Amniotic epithelial cell (primary cell): ENCODE results near the gene CNFN.

Source experiments
- DNase-seq: peaks from one replicate; pipeline ENCODE4 v3.0.0-alpha.2; 2010; ENCODE audit warnings: low read depth

Gene CNFN

DNA sequence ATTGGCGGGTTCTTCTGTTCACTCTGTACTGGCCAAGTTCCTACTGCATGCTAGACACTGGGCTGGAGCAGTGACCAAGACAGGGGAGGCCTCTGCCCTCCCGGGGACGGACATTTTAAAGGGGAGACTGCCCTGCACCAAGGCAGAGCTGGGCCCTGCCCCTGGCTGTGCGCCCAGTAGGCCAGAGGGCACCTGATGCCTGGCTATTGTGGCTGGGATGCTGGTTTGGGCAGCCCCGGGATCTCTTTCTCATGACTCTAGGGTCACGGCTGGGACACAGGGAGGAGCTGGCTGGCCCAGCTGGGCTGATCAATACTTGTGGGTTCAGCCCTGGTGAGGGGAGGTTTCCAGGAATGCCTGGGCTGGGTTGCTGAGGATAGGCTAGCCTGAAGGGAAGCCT, 19.4 kb upstream of the CNFN start:
- no peak for DNase-seq

DNA sequence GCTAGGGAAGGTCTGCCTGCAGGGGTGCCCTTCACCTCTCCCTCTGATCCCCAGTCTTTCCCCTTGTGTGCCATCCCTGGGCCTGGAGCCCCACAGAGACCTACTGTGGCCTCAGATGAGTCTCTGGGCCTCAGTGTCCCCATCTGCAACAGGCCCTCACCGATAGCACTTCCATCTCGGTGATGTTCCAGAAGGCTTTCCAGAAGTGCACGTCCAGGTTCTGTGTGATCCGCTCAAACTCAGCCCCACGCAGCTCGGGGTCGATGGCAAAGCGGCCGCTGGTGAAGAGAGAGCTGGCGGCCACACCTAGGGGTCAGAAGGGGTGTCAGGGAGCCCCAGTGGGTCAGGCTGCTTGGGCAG, 17.7 kb upstream of the CNFN start:
- DNase-seq, result no peak

DNA sequence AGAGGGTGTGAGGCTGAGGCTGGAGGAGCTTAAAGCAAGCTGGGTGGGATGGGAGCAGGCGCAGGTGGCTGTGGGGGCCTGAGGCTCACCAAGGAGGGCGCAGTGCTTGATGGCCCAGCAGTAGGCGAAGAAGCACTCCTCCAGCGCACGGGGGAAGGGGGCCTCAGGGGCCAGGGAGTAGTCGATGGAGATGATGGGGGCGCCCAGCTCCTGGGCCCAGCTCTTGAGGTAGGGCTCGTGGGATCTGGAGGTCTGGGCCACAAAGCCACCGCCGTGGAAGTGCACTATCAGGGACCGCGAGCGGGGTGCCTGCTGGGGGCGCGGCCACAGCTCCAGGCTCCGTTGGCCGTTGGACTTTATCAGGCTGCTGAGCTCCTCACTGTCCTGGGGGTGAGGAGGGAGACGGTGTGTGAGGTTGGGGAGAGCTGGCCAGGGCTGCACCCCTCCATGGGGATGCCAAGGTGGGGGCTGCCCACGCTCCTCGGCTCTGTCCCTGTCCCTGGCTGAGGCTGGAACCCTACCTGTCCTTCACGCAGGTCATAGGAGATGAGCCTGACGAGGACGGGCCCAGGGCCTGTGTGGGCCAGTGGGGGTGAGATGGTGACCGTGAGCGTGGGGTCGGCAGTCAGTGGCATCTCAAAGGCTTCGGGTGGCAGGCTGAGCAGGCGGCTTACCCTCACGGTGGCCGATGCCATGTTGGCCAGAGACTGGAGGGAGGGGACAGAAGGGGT, 17.2 kb upstream of the CNFN start:
- DNase-seq, result no peak

DNA sequence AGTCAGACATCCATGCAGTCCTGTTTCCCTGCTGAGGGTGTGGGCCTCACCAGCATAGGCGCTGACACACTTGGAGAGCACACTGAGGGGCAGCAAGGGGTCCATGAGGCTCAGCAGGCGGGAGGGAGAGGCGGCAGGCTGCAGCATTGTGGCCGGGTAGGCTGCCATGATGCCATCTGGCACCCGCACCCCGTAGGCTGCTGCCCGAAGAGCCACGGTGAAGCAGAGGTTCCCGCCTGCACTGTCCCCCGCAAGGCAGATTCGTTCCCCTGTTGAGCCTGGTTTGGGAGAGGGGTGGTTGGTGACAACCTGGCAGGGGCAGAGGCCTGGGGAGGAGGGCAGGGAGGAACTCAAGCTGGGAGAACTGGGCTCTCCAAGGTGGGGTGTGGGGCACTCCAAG, 16.0 kb upstream of the CNFN start:
- no peak for DNase-seq

DNA sequence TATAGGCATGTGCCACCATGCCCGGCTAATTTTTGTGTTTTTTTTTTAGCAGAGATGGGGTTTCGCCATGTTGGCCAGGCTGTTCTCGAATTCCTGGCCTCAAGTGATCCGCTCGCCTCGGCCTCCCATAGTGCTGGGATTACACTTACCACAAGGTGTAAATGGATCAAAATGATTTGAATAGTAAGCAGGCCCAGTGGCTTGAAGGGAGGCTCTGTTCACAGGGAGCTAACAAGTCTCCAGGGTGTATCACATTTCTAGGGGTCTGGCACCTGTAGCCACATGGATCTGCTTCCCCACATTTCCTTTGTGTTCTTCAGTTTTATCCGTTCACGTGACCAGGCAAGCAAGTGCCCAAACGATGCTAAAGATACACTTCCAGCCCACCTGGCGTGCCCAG, 13.5 kb upstream of the CNFN start:
- DNase-seq, result no peak

DNA sequence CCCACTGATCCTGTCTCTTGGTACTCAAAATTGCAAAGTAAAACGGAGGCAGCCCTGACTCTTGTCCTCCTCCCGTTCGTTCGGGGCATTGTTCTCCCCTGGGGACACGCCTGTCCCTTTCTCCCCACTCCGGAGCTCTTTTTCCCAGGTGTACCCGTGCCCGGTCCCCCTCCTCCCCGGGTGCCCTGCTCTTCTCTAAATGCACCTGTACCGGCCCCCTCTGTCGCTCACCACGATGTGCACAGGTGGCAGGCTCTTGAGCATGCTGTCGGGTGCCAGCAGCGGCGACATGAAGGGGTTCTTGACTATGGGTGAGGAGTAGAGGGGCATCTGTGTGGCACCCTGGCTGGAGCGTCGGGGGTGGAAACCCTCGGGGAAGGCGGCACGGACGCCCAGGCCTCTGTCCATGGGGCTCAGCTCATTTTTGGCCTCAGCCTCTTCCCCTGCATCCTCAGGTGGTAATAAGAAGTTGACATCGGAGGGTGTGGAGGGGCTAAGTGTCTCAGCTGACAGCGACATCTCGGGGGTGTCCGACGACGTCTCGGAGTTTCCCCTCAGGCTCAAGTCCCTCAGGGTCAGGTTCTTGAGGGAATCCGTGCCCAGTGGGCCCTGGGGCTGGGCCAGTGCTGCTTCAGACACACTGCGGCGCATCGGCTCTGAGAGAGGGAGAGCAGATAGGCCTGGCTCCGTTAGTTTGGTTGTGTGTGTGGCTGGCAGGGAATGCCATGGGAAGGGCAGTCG, 12.4 kb upstream of the CNFN start:
- DNase-seq, result no peak

DNA sequence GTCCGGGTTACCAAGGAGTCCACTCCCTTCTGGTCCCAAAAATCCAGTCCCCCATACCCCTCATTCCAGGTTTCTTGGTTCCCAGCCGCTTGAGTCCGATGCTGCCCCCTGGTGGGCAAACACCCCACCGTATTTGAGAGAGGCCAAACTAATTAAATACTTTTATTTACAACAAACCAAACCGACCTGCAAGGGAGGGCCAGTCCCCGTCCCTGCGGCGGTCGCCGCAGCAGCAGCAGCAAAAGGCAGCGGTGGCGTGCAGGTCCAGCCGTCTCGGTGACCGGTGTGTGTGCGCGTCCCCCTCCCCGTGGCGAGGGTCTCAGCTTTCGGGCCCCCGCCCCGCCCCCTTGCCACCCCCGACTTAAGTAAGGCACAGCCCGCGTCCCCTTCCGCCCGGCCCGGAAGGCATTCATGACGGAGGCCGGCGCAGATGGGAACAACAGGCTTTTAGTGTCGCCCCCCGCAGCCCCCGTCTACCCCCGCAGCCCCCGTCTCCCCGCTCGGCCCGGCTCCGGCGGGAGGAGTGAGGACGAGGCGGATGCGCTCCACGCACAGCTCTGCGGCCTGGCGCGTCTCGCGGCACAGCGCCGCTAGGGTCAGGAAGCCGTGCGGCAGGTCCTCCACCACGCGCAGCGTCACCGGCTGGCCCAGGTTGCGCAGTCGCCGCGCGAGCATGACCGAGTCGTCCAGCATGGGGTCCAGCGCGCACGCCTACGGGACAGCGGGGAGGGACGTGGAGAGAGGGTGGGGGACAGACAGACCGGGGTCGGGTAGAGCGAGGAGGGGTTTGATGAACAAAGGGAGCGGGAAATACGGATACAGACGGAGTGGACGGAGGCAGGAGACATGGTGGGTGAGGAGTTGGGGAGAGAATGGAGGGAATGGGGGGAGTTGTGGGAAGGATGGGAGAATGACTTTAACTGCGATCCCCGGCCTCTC, 11.5 kb upstream of the CNFN start:
- peak; percentile 58 for DNase-seq

DNA sequence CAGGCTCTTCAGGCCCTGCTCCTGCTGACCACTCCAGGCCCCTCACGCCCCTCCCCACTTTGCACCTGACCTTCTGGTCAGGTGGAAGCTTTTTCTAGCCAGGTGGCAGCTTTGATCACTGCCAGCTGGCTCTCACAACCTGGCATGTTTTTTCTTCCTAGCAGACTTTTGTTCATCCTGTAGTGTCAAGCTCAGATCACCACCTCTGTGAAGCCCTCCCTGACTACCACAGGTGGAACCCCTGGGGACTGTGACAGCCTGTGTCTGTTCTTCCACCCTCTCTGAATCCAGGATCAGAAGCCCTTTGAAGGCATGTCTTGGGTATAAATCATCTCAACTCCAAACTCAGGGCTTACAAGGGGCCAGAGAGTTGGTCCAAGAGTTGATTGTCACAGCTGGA, 10.3 kb upstream of the CNFN start:
- DNase-seq, result no peak

DNA sequence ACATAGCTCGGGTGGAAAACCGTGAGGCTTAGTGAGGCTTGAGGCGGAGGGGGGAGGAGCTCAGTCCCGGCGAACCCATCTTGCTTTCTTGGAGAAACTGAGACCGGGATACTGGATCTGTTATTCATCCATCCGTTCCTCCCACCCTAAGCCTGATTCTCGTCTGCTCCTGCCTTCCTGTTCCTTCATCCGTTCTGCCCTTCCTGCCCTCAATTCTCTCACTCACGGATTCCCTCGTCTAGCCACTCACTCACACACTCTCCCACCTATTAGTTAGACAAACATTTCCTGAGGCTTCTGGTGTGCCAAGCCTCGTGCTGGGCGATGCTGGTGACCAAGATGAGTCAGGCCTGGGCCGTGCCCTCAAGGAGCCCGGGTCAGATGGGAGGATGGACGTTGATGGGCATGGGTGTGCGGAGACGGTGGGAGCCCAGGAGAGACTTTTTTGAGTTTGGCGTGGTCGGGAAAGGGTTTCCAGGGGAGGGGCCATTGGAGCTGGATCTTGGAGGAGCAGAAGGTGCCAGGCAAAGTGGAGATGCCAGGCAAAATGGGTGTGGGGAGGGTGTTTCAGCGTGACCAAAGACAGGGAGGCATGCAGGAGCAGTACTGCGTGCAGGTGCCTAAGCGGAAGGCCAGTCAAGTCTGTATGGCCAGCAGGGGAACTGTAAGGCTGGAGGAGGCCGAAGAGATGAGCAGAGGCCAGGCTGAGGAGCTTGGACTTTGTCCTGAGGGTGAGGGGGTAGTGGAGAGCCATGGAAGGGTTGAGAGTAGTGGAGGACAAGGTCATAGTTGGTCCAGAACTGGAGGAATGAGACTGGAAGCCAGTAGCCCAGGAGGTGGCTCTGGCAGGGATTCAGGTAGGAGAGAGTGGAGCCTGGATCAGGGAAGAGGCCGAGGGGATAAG, 7.4 kb upstream of the CNFN start:
- no peak for DNase-seq

DNA sequence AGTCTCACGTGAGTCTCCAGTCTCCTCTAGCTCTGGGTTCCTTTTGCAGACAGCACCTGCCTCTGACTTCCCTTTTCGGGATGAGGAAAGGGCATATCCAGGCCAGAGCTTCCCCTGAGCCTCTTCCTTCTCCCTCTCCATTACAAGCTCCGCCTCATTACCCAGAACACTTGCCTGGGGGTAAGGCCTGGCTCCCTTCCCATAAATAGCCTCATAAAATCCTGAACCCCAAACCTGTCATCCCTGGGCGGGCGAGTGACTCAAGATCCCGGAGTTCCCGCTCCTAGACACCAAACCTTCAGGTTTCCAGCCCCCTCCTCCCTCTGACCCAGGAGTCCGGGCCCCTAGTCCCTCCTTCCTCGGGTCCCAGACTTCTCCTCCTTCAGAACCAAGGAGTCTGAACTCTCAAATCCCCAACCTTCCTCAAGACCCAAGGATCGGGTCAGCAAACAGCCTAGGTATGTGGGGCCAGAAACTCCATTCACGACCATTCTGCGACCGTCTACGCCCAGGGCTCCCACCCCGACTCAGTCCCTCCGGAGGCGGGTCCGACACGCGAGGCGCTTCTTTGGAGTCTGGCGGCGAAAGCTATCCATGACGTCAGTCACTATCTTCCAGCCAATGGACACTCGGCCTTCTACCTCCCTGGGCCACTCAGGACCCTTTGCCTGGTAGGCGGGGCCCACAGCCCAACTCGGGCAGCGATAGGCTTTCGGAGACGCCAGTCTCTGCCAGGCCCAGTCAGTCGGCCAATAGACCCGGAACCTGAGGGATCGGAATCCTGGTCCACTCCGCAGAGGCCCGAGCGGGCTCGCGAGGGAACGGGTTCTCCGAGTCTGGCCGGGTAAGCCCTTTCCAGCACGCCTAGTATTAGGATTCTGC, 6.5 kb upstream of the CNFN start:
- DNase-seq, result peak; percentile 98

DNA sequence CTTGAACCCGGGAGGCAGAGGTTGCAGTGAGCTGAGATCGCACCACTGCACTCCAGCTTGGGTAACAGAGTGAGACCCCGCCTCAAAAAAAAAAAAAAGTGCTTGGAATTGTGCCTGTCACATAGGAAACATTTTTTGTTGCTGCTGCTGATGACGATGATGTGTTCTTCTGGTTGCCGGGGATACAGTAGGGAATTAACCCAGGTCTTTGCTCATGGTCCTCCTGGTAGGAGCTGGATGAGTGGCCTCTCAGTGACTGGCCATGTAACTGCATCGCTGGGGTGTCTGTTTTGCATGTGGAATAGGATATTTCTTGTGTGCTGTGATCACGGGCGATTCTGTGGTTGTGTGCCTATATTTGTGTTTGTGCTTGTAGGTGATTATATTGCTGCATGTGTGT, 4.7 kb upstream of the CNFN start:
- DNase-seq, result no peak

DNA sequence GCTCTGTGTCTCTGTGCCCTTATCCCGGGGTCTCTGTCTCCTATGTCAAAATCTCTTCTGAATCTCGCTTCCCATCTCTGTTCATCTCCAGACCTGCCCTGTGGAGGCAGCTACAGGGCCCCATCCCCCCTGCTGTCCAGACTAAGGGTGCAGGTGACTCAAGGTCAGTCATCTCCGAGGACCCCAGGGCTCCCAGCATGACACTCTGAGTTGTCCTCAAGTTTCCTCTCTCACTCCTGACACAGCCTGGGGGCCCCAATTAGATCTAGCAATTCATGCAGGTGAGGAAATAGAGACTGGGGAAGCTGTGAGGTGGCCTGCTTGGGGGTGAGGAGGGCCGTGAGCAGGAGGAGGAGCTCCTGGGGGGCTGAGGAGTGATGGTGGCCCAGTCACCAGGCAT, 2.1 kb upstream of the CNFN start:
- no peak for DNase-seq

DNA sequence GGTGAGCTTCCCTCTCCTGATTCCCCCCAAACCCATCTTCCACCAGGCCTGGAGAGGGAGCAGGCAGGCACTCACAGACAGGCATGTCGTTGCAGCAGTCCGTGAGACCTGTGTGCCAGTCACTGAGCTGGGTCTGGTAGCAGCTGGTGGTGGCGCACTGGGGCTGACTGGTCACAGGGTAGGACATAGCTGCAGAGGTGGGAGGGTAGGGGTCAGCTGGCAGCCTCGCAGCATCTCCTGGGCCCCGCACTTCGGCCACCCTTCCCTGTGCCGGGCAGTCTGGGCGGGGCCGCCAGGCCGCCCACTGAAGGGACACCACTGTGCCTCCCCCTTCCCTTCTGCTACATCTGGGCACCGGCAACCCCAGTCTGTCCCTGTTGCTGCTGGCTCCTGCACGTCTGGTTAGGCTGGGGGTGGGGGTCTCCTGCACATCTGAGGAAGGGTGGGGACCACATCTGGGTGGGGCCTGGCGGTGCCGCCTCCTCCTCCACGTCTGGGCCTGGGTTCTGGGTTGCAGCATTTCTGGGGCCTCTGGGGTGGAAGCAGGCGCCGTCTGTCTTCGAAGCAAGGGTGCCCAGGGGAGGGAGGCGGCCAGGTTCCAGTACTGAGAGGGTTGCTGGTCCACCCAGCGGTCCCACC, 1.1 kb downstream of the CNFN start:
- no peak for DNase-seq

DNA sequence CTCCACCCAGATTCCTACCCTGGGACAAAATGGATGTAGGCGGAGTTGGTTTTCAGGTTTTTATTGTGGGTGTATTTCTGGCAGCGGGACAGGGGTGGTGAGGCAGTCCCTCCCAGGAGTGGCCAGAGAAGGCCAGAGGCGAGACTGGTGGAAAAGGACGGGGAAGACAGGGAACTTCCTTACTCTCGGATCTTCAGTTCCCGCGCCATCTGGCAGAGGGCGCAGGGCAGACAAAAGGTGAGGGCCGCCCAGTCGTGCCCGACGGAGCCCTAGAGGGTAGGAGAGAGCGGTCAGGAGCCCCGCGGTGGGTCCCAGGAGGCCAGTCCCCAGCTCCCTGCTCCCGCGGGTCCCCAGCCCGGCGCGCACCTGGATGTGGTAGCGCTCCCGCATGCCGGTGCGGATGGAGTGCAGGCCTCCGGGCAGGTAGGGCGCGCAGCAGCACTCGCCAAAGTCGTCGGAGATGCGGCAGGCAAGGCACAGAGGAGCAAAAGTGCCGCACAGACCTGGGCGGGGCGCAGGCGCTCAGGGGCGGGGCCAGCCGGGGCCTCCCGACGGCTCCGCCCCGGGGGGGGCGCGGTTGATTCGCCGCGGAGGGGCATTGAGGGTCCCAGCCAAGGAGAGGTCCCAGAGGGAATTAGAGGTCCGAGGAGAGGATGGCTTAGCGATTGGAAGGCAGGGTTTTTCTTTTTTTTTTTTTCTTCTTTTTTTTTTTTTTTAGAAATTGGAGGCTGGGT, 3.0 kb downstream of the CNFN start:
- DNase-seq, result peak; percentile 40

DNA sequence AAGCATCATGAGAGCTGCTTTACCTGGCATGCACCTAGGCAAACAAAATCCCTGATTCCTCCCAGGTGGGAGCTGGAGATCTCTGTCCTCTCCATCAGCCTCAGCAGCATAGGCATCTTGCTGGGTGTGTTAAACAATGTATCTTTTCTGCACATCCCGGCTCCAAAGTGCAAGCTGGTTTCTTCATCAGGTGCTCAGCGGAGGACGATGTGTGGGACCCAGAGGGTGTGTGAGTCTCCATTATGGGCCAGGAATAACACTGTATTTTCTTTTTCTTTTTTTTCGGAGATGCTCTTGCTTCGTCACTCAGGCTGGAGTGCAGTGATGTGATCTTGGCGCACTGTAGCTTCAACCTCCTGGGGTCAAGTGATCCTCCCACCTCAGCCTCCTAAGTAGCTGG, 9.9 kb downstream of the CNFN start:
- no peak for DNase-seq

DNA sequence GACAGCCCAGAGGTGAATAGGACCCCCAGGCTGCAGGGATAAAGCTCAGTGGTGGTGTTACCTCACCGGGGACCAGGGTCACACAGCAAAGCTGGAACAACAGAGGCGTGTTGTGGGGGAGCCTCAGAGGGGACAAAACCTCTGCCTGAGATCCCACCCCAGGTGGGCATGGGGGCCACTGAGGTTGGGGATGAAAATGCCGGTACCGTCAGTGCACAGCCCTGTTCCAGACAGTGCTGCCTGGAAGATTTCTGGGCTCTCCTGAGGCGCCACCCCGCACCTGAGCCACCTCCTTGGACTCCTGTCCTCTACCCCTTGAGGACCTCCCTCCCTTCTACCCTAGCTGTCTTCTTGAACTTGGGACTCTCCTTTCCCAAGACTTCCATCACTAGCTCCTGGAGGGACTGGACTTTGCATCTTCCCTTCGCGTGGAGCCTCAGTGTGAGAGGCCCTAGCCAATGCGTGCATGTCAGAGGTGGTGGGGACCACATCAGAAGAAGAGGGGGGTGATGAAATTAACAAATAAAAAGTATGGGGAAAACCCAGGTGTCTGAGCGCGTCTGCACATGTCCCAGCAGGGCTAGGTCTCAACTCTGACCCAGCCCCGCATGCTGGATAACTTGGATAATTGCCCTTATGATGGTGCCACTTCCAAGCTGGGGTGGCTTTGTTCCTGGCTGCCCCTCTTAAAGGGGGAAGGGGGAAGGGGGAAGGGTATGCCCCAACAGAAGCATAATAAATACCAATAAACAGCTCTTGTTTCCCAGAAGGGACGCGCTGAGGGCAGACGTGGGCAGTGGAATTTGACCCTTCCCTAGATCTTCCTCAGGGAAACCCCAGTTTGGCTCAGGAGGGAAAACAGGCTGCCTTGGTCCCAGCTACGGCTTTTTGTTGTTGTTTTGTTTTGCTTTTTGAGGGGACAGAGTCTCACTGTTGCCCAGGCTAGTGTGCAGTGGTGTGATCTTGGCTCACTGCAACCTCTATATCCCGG, 11.6 kb downstream of the CNFN start:
- no peak for DNase-seq

DNA sequence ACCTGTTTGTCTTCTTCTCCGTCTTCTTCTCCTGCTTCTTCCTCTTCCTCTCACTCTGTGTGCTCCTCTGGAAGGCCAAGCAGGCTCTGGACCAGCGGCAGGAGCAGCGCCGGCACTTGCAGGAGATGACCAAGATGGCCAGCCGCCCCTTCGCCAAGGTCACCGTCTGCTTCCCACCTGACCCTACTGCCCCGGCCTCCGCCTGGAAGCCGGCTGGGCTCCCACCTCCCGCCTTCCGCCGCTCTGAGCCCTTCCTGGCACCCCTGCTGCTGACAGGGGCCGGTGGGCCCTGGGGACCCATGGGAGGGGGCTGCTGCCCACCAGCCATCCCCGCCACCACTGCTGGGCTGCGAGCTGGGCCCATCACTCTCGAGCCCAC, 13.9 kb downstream of the CNFN start:
- no peak for DNase-seq

DNA sequence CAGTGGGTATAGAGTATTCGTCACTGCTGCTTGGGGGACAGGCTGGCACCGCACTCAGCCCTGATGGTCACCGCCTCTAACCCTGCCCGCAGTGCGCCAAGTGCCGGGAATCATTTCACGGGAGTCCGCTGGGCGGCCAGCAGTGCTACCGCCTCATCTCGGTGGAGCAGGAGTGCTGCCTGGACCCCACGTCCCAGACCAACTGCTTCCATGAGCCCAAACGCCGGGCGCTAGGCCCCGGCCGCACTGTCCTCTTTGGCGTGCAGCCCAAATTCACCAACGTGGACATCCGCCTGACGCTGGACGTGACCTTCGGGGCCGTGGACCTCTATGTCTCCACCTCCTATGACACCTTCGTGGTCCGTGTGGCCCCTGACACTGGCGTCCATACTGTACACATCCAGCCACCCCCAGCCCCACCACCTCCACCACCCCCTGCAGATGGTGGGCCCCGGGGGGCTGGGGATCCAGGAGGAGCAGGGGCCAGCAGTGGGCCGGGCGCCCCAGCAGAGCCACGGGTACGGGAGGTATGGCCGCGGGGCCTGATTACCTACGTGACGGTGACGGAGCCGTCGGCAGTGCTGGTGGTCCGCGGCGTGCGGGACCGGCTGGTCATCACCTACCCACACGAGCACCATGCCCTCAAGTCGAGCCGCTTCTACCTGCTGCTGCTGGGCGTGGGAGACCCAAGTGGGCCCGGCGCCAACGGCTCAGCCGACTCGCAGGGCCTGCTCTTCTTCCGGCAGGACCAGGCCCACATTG, 14.5 kb downstream of the CNFN start:
- no peak for DNase-seq
